Lung (tissue), 12 donors: ENCODE measurements around the gene HSF2. TPM values are rescaled to one million over a fixed set of nuclear protein-coding genes. Genes with fewer than 3 reads are reported as not detected.
"Not testable (repeated sequence)": the region's sequence is repeated elsewhere in the genome, so short reads cannot be mapped to it uniquely, and the experiment has no call there.

ENCODE experiments used
- ATAC-seq: fragments of 200-7000 bp; cut with Tn5 transposase; one replicate; pipeline ENCODE4 v1.9.1; 2020; ENCODE audit warnings: moderate number of reproducible peaks; ENCODE audit not compliant: insufficient read depth, low FRiP score
- DNase-seq, 3 donors: peaks; one replicate each; pipeline ENCODE4 v3.0.0-alpha.2; 2013 to 2017
- H3K27ac ChIP-seq, 2 donors: one replicate each; pipeline ENCODE4 v1.5.1; 2013; ENCODE audit warnings: mild to moderate bottlenecking in 2 of 2, moderate library complexity in 2 of 2, control low read depth in 1 of 2, inconsistent platforms in 1 of 2, low read depth in 1 of 2, low read length in 1 of 2
- H3K27me3 ChIP-seq, 3 donors: one replicate each; pipeline ENCODE4 v1.5.1; 2013; ENCODE audit warnings: low read length in 2 of 3; ENCODE audit not compliant: control insufficient read depth in 3 of 3, insufficient read depth in 3 of 3
- H3K36me3 ChIP-seq, 4 donors: one replicate each; pipeline ENCODE4 v1.5.1; 2013; ENCODE audit warnings: low read length in 4 of 4, mild to moderate bottlenecking in 1 of 4, moderate library complexity in 1 of 4; ENCODE audit not compliant: control insufficient read depth in 4 of 4, insufficient read depth in 4 of 4
- H3K4me1 ChIP-seq, 5 donors: one replicate each; pipeline ENCODE4 v1.5.1; 2013; ENCODE audit warnings: low read length in 5 of 5, mild to moderate bottlenecking in 2 of 5, moderate library complexity in 1 of 5; ENCODE audit not compliant: control insufficient read depth in 5 of 5, insufficient read depth in 5 of 5
- H3K4me3 ChIP-seq: one replicate; pipeline ENCODE4 v1.5.1; 2013; ENCODE audit warnings: mild to moderate bottlenecking, control low read depth, moderate library complexity
- H3K9ac ChIP-seq, 2 donors: one replicate each; pipeline ENCODE4 v1.5.1; 2013; ENCODE audit warnings: low read length in 2 of 2, control low read depth in 1 of 2; ENCODE audit not compliant: insufficient read depth in 1 of 2
- H3K9me3 ChIP-seq, 4 donors: one replicate each; pipeline ENCODE4 v1.5.1; 2013; ENCODE audit warnings: low read length in 3 of 4, mild to moderate bottlenecking in 1 of 4, moderate library complexity in 1 of 4; ENCODE audit not compliant: control insufficient read depth in 4 of 4, insufficient read depth in 3 of 4
- WGBS, 2 donors: extraction: QIAGEN DNeasy Blood & Tissue Kit; methylation state at CpG; one replicate each; pipeline ENCODE4 v1.1.7; 2013; 5-methylcytosine and 5-hydroxymethylcytosine counted together
- polyA plus RNA-seq, 2 donors: library from polyadenylated mRNA; stranded (reverse); fragments of 200-250 nt; gene quantifications; one replicate each; pipeline ENCODE4 v1.2.1, GENCODE V29; 2013
- total RNA-seq, 2 donors: library from RNA; depleted of rRNA in 1 of 2; stranded (reverse); fragments of >200 nt in 1 of 2; gene quantifications; one replicate each; pipeline ENCODE4 v1.2.1, GENCODE V29; 2014 to 2021
- TF ChIP-seq, protein P1 (sequence below): IDR thresholded peaks from 2 replicates; pipeline ENCODE4 v1.5.1; 2012; ENCODE audit warnings: mild to moderate bottlenecking; ENCODE audit errors: control extremely low read depth, extremely low read depth
- donor health status: control.
- donor health status: control.
- donor health status: Bipolar disorder and iron deficiency.
- donor health status: healthy.
- donor health status: DM: yes; HTN: yes; CAD: no.

Gene HSF2
- total and polyA plus RNA-seq, 4 donors: 7.0 to 36.8 (median 8.7) TPM

DNA sequence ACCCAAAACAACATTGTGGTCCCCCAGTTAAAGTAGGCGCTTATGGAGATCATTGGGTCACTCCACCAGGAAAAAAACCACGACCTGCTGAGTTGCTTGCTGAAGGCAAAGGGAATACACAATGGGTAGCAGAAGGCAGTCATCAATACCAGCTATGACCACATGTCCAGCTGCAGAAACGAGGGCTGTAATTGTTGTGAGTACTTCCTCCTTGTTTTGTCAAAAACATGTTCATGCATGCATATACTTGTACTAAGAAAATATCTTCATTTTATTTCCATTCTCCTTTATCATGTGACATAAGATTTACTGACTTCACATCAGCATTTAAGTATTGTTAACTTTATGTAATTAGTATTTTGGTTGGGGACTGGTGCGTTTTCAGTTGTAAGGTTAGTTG lies 55.2 kb downstream of the HSF2 start:
- no peak overlapping the region for H3K9ac ChIP-seq
- no peak for DNase-seq
- no peak for ATAC-seq
- peaks cover 10 to 48% (median 31%) of the 10 kb centered on the region in 4 donors for H3K36me3 ChIP-seq
- no peak overlapping the region for H3K27ac ChIP-seq
- H3K4me3 ChIP-seq: no peak overlapping the region
- 86 to 89% methylated on average over 4 of the region's 4 CpGs for WGBS, 2 donors
- no peaks in the 10 kb centered on the region for H3K9me3 ChIP-seq
- H3K27me3 ChIP-seq: no peaks in the 10 kb centered on the region
- H3K4me1 ChIP-seq: peaks cover 0 to 11% (median 6%) of the 10 kb centered on the region in 5 donors
- TF ChIP-seq, protein P1, sequence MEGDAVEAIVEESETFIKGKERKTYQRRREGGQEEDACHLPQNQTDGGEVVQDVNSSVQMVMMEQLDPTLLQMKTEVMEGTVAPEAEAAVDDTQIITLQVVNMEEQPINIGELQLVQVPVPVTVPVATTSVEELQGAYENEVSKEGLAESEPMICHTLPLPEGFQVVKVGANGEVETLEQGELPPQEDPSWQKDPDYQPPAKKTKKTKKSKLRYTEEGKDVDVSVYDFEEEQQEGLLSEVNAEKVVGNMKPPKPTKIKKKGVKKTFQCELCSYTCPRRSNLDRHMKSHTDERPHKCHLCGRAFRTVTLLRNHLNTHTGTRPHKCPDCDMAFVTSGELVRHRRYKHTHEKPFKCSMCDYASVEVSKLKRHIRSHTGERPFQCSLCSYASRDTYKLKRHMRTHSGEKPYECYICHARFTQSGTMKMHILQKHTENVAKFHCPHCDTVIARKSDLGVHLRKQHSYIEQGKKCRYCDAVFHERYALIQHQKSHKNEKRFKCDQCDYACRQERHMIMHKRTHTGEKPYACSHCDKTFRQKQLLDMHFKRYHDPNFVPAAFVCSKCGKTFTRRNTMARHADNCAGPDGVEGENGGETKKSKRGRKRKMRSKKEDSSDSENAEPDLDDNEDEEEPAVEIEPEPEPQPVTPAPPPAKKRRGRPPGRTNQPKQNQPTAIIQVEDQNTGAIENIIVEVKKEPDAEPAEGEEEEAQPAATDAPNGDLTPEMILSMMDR: no peak

DNA sequence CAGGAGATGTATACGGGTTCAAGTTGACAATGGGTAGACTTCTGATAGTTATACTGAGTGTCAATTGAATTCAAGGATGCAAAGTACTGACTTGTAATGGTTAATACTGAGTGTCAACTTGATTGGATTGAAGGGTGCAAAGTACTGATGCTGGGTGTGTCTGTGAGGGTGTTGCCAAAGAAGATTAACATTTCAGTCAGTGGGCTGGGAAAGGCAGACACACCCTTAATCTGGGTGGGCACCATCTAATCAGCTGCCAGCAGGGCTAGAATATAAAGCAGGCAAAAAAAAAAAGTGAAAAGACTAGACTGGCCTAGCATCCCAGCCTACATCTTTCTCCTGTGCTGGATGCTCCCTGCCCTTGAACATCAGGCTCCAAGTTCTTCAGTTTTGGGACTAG lies 55.7 kb downstream of the HSF2 start:
- H3K4me3 ChIP-seq, H3K27ac ChIP-seq, H3K9me3 ChIP-seq, H3K9ac ChIP-seq, DNase-seq, ATAC-seq, H3K27me3 ChIP-seq: not testable (repeated sequence)
- Histone ChIP-seq H3K4me1 (peaks cover 2 to 12% (median 6%) of the 10 kb centered on the region in 5 donors), H3K36me3 (peaks cover 10 to 47% (median 30%) of the 10 kb centered on the region in 4 donors)
- WGBS, 2 donors: 95 to 100% methylated on average over 1 of the region's 1 CpG

DNA sequence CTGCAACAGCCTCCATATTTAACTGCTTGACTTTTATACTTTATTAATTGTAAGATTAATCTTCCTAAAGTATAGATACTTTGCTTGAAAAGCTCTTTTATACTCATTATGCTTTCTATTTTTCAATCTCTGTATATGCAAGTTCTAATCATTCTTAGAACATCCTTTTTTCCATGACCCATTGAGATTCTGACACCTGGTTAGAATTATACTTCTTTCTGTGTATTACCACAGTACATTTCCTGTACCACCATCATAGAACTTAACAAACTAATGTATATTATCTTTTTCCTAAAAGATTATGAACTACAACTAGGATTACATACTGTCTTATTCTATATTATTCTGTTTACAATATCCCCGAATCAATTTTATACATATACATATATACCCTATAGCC lies 58.6 kb downstream of the HSF2 start:
- WGBS, 2 donors: 95 to 96% methylated on average over 1 of the region's 1 CpG
- DNase-seq: no peak
- no peak overlapping the region for H3K27ac ChIP-seq
- H3K36me3 ChIP-seq: peaks cover 8 to 29% (median 20%) of the 10 kb centered on the region in 4 donors
- no peak overlapping the region for H3K4me3 ChIP-seq
- peaks cover 2 to 13% (median 11%) of the 10 kb centered on the region in 5 donors for H3K4me1 ChIP-seq
- no peaks in the 10 kb centered on the region for H3K9me3 ChIP-seq
- TF ChIP-seq, protein P1: no peak
- no peak for ATAC-seq
- H3K27me3 ChIP-seq: no peaks in the 10 kb centered on the region
- H3K9ac ChIP-seq: no peak overlapping the region

DNA sequence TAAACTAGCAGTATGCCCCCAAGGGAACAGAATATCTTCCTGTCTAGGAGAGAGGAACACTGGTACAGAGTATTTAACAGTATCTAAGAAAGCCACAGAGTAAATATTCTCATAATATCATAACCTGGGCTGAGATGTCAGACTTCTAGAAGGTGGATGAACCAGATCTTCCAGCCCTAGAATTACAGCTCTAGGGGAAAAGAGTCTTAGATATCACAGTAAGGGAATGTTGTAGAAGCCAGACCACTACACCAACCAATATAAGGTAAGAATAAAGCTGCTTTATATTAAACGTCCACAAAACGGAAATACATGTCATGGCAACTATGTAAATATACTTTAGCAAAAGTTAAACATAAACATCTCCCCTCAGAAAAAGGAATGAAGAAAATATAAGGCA lies 59.8 kb downstream of the HSF2 start:
- peak in 2 of 3 donors; percentile 18 to 25 for DNase-seq
- H3K4me3 ChIP-seq: no peak overlapping the region
- no peak overlapping the region for H3K27ac ChIP-seq
- TF ChIP-seq, protein P1: no peak
- ATAC-seq: no peak
- 35 to 60% methylated on average over 2 of the region's 2 CpGs for WGBS, 2 donors
- peaks cover 2 to 13% (median 11%) of the 10 kb centered on the region in 5 donors for H3K4me1 ChIP-seq
- H3K9me3 ChIP-seq: no peaks in the 10 kb centered on the region
- H3K27me3 ChIP-seq: no peaks in the 10 kb centered on the region
- H3K36me3 ChIP-seq: peaks cover 8 to 25% (median 15%) of the 10 kb centered on the region in 4 donors
- H3K9ac ChIP-seq: peak overlapping the region in 1 of 2 donors; percentile 0

DNA sequence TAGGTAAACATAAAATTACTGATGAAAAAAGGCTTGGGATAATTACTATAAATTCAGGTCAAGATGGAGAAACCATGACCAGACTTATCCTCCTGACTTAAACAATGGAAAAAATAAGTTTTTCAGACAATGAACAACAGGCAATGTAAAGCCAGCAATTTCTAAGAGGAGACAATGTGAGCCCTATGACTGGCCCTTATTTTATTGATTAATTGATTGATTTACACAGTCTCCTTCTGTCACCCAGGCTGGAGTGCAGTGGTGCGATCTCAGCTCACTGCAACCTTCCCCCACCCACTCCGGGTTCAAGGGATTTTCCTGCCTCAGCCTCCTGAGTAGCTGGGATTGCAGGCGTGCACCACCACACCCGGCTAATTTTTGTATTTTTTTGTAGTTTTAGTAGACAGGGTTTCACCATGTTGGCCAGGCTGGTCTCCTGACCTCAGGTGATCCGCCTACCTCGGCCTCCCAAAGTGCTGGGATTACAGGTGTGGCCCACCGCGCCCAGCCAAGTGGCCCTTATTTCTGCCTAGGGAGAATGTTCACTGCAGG lies 60.5 kb downstream of the HSF2 start:
- H3K4me3 ChIP-seq, H3K9me3 ChIP-seq, H3K9ac ChIP-seq, DNase-seq, ATAC-seq, H3K27me3 ChIP-seq, H3K27ac ChIP-seq: not testable (repeated sequence)
- peaks cover 2 to 13% (median 11%) of the 10 kb centered on the region in 5 donors for H3K4me1 ChIP-seq
- 96 to 100% methylated on average over 8 of the region's 8 CpGs for WGBS, 2 donors
- peaks cover 5 to 20% (median 14%) of the 10 kb centered on the region in 4 donors for H3K36me3 ChIP-seq
